HG03565 (cell line): ENCODE results near the gene TMEM86B.
"Not testable (repeated sequence)": the region's sequence is repeated elsewhere in the genome, so short reads cannot be mapped to it uniquely, and the experiment has no call there.

Experiments
- ATAC-seq: cut with Tn5 transposase; IDR thresholded peaks from one replicate; pipeline ENCODE4 v1.9.1; 2021; ENCODE audit warnings: mild to moderate bottlenecking, moderate library complexity; ENCODE audit not compliant: unreplicated experiment

Gene TMEM86B

GRCh38 chr19:55224038-55224665, 4.4 kb downstream of the TMEM86B start:
- ATAC-seq: no peak

- no peak for ATAC-seq
These were observed 5.1 kb downstream of the TMEM86B start for GRCh38 chr19:55223291-55224037.

- no peak for ATAC-seq
These were observed 8.0 kb downstream of the TMEM86B start for GRCh38 chr19:55220525-55220924.

GRCh38 chr19:55216461-55217198, 11.9 kb downstream of the TMEM86B start:
- ATAC-seq: no peak

GRCh38 chr19:55213547-55213946, 15.0 kb downstream of the TMEM86B start:
- no peak for ATAC-seq

- no peak for ATAC-seq
These were observed 16.1 kb downstream of the TMEM86B start for GRCh38 chr19:55212447-55212846.

- ATAC-seq: no peak
These were observed 18.7 kb downstream of the TMEM86B start for GRCh38 chr19:55209693-55210472.

GRCh38 chr19:55208880-55209692, 19.5 kb downstream of the TMEM86B start, which contains the start of gene PTPRH:
TSS of gene PTPRH (minus strand) at chr19:55209501. CDS start at chr19:55209433, 68 bp downstream.
- ATAC-seq: no peak

GRCh38 chr19:55206664-55207500, 21.7 kb downstream of the TMEM86B start:
- no peak for ATAC-seq

- not testable (repeated sequence) for ATAC-seq
These were observed 26.4 kb downstream of the TMEM86B start for GRCh38 chr19:55202199-55202598.

- ATAC-seq: no peak
These were observed 28.9 kb downstream of the TMEM86B start for GRCh38 chr19:55199620-55200204.

- no peak for ATAC-seq
These were observed 29.9 kb downstream of the TMEM86B start for GRCh38 chr19:55198651-55199050.

- no peak for ATAC-seq
These were observed 31.0 kb downstream of the TMEM86B start for GRCh38 chr19:55197528-55197927.

GRCh38 chr19:55196803-55197202, 31.8 kb downstream of the TMEM86B start:
- no peak for ATAC-seq

- no peak for ATAC-seq
These were observed 35.1 kb downstream of the TMEM86B start for GRCh38 chr19:55193481-55193880.

GRCh38 chr19:55189403-55189835, 39.1 kb downstream of the TMEM86B start:
- no peak for ATAC-seq

- no peak for ATAC-seq
These were observed 39.9 kb downstream of the TMEM86B start for GRCh38 chr19:55188625-55189024.

GRCh38 chr19:55186080-55186479, 42.5 kb downstream of the TMEM86B start:
- ATAC-seq: no peak

- ATAC-seq: no peak
These were observed 46.8 kb downstream of the TMEM86B start for GRCh38 chr19:55181740-55182139.
